GM21529 (cell line): ENCODE results near the gene DGKI.
A peak's percentile ranks its signal among the peaks of the same experiment; 100 is the strongest.

ENCODE experiments used
- ATAC-seq: cut with Tn5 transposase; IDR thresholded peaks from one replicate; pipeline ENCODE4 v1.9.1; 2021; ENCODE audit not compliant: unreplicated experiment

The DGKI gene

GRCh38 chr7:137791930-137792329 lies 54.8 kb downstream of the DGKI start:
- ATAC-seq, result no peak

- no peak for ATAC-seq
These were observed 55.9 kb downstream of the DGKI start for GRCh38 chr7:137790828-137791227.

GRCh38 chr7:137789215-137789882 lies 57.4 kb downstream of the DGKI start:
- no peak for ATAC-seq

- no peak for ATAC-seq
These were observed 59.3 kb downstream of the DGKI start for GRCh38 chr7:137787301-137787976.

GRCh38 chr7:137778511-137778910 lies 68.3 kb downstream of the DGKI start:
- ATAC-seq, result no peak

- ATAC-seq, result peak; percentile 77
These were observed 72.0 kb downstream of the DGKI start for GRCh38 chr7:137774793-137775201.

- no peak for ATAC-seq
These were observed 74.0 kb downstream of the DGKI start for GRCh38 chr7:137772748-137773147.

GRCh38 chr7:137772316-137772715 lies 74.5 kb downstream of the DGKI start:
- ATAC-seq, result no peak

GRCh38 chr7:137771679-137772078 lies 75.1 kb downstream of the DGKI start:
- no peak for ATAC-seq

GRCh38 chr7:137771273-137771672 lies 75.5 kb downstream of the DGKI start:
- no peak for ATAC-seq

GRCh38 chr7:137768366-137768765 lies 78.4 kb downstream of the DGKI start:
- no peak for ATAC-seq

- ATAC-seq, result no peak
These were observed 84.4 kb downstream of the DGKI start for GRCh38 chr7:137762334-137762733.

GRCh38 chr7:137760111-137760510 lies 86.7 kb downstream of the DGKI start:
- ATAC-seq, result no peak

GRCh38 chr7:137757146-137757925 lies 89.4 kb downstream of the DGKI start:
- ATAC-seq, result no peak

- ATAC-seq, result no peak
These were observed 90.7 kb downstream of the DGKI start for GRCh38 chr7:137755846-137756651.

- ATAC-seq, result no peak
These were observed 91.3 kb downstream of the DGKI start for GRCh38 chr7:137755427-137755826.

- ATAC-seq, result no peak
These were observed 92.6 kb downstream of the DGKI start for GRCh38 chr7:137753948-137754851.

GRCh38 chr7:137753575-137753947 lies 93.2 kb downstream of the DGKI start:
- no peak for ATAC-seq

- ATAC-seq, result no peak
These were observed 93.7 kb downstream of the DGKI start for GRCh38 chr7:137753067-137753466.

- no peak for ATAC-seq
These were observed 95.3 kb downstream of the DGKI start for GRCh38 chr7:137751361-137752009.
